GM18508 (cell line): ENCODE measurements around the gene MS4A4A.
"Not testable (repeated sequence)": the region's sequence is repeated elsewhere in the genome, so short reads cannot be mapped to it uniquely, and the experiment has no call there.

Experiments
- ATAC-seq: cut with Tn5 transposase; IDR thresholded peaks from one replicate; pipeline ENCODE4 v1.9.1; 2021; ENCODE audit warnings: moderate number of reproducible peaks; ENCODE audit not compliant: insufficient read depth, unreplicated experiment

Gene MS4A4A

GRCh38 chr11:60301178-60301577 is 20.7 kb downstream of the MS4A4A start:
- ATAC-seq: no peak

GRCh38 chr11:60301884-60302283 is 21.4 kb downstream of the MS4A4A start:
- ATAC-seq: not testable (repeated sequence)

DNA sequence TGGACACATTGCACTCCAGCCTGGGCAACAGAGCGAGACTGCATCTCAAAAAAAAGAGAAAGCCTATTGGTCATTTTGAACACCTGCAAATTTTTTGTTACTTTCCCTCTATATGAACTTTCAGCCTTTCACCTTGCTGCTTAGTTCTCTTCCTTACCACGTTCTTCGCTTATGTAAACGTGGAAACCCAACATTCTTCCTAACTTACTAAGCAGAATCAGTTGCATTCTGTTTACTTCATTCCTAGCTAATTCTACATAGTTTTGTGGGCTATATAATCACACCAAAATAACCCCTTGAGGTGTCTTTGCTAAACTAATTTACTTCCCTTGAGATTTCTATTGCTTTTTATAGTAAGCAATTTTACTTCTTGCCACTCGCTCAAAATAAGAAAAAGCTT is 23.2 kb downstream of the MS4A4A start:
- ATAC-seq: no peak

- ATAC-seq: no peak
Measured at GRCh38 chr11:60305906-60306619, 25.6 kb downstream of the MS4A4A start.

- no peak for ATAC-seq
Measured at GRCh38 chr11:60307507-60308195, 27.2 kb downstream of the MS4A4A start.

DNA sequence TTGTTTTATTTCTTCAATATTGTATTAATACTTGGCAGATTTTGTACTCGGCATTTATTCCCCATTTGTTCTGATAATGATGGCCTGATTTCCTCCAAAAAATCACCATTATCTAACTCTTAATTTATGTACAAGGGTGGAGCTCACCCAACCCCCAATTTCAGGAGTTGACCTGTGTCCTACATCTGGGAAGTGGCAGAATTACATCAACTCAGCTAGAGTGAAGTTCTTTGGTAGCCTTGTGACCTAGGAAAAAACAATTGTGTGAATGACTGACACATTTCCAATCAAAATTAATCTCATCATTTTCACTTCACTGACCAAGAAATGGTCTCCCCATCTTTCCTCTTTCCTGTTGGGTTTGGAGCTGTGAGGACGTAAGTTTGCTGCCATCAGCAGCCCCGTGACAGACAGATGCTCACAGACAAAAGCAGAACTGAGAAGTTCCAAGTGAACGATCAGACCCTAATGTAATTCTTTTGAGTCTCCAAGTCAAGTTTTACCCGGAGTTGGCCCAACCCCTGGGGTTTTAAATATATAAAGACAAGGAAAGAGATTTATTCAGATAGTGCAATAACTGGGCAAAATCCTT is 30.0 kb downstream of the MS4A4A start:
- peak; percentile 37 for ATAC-seq

- no peak for ATAC-seq
Measured at GRCh38 chr11:60314635-60315321, 34.3 kb downstream of the MS4A4A start.

DNA sequence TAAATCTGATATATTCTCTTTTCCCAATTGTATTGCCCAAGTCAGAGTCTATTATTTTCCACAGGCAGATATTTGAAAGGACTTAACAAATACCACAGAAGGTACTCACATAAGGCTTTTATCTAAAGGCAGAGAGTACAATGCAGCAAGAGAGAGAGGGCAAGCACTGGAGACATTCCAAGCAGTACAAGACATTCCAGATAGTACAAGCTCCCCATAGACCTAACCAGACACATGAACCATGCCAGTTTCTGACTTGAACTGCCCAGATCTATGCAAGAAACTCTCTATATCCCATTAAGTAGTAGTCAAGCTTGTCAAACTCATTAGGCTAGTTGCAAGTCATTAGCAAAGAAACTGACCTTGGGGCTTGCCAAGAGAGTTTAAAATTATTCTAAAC is 35.4 kb downstream of the MS4A4A start:
- ATAC-seq: no peak

- no peak for ATAC-seq
Measured at GRCh38 chr11:60316317-60316716, 35.9 kb downstream of the MS4A4A start.

- ATAC-seq: no peak
Measured at GRCh38 chr11:60318726-60319125, 38.3 kb downstream of the MS4A4A start.

DNA sequence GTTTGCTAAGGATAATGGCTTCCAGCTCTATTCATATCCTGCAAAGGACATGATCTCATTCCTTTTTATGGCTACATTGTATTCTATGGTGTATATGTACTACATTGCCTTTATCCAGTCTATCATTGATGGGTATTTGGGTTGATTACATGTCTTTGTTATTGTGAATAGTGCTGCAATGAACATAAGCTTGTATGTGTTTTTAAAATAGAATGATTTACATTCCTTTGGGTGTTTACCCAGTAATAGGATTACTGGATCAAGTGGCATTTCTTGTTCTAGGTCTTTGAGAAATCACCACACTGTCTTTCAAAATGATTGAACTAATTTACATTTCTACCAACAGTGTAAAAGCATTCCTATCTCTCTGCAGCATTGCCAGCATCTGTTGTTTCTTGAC is 40.6 kb downstream of the MS4A4A start:
- no peak for ATAC-seq

- no peak for ATAC-seq
Measured at GRCh38 chr11:60326955-60327354, 46.5 kb downstream of the MS4A4A start, which contains the start of gene MS4A6E. TSS of gene MS4A6E (plus strand) at chr11:60327255. CDS start at chr11:60334896, 7,641 bp downstream.

DNA sequence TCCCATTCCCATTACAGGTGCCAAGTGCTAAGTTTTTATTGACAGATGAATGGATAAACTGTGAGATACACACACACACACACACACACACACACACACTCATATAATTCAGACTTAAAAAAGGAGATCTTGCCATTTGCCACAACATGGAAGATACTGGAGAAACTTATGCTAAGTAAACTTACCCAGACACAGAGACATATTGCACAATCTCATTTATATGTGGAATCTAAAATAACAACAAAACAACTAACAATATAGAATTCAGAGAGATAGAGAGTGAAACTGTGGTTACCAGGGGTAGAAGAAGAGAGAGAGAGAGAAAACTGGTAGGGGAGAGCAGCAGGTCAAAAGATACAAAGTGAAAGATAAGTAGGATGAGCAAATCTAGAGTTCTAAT is 48.0 kb downstream of the MS4A4A start:
- no peak for ATAC-seq

DNA sequence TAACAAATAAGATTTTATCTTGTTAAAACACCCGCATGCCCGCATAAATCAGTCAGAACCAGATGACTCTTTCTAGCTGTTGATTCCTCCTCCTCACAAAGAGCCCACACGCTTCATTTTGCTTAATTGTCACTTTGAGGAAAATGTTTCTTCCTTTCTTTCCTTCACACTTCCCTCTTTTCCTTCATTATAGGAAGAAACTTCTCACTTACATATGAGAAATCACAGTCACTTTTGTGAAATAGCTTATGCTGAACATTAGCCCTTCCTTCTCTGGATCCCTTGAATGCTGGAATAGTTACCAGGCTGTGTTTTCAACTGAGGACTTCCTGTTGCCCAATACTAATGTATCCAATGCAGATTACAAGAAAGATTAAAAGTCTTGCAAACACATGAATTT is 52.4 kb downstream of the MS4A4A start:
- no peak for ATAC-seq

DNA sequence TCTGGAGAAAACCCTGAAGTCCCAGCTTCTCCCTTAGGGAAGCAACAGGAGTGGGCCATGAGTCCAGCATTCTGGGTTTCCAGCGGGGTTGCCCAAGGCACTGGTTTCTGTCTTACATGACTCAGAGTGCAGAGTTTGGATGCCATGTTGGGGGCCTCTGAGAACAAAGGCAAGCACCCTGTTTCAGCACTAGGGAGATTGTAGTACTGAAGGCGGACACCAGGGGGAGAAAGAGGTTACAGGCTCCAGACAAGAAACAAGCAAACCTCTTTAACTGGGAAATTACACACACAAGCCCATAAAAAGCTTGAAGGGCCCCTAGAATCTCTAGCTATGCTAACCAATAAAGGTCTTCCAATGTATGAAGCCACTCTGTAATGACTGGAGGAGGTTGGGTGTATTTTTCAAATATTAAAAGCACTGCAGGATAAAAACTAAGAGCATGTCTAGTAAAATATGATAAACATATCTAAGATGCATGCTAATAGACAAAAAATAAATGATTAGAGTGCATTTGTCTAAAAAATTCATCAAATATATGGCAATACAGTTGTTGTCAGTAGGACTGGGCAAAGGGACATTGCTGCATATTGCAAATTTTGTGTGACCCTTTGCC is 53.6 kb downstream of the MS4A4A start:
- no peak for ATAC-seq

- no peak for ATAC-seq
Measured at GRCh38 chr11:60336767-60337391, 56.4 kb downstream of the MS4A4A start.

- ATAC-seq: no peak
Measured at GRCh38 chr11:60338053-60338452, 57.6 kb downstream of the MS4A4A start.

GRCh38 chr11:60339356-60339755 is 58.9 kb downstream of the MS4A4A start:
- ATAC-seq: no peak

DNA sequence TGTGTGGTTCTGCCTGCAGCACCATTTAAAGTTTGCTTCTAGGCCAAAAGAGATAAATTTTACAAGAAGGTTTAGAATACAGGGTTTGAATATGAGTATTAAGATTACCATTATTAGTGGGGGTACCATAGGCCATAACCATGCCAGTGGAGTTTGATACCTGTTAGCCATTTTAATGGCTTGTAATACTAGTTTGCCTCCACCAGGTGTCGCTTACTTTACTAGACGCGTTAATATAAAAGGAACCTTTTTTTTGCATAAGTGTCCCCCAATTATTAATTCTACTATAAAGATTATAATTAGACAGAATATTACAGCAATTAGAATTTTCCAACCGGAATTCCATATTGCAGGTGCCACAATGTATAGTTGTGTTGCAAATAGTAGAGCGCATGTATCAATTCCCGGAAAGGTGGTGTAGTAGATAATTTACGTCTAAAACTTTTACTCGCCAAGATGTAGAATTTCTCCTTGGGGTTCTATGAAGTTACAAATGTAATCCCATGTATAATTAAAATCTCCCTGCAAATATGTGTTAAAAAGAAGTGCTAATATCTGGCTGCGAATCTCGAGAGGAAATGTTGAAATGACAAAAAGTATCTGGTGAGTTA is 62.7 kb downstream of the MS4A4A start:
- ATAC-seq: no peak

- no peak for ATAC-seq
Measured at GRCh38 chr11:60344146-60344545, 63.7 kb downstream of the MS4A4A start.
